ENCODE measurements around the gene CERS3. TPM values are rescaled to one million over a fixed set of nuclear protein-coding genes. Genes with fewer than 3 reads are reported as not detected.

The CERS3 gene
- total RNA-seq, 4 donors from 2014 or later = 0.11 TPM; not detected in 3

DNA sequence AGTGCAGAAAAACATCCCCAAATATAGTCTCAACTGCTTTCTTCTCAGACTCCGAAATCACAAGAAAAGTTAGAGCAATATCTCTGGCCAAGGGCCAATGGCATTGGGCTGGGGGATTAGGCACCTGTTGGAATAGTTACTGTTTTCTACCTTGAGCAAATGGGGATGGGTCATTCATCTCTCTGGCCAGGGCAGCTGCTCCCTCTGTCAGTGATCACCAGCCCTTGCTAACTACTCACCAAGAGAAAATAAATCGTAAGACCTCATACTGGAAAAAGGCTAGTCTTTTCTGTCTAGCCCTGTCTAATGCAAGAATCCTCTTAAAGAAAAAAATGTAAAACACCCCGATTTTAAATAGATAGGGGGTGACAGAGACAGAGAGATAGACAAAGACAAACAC lies 10.9 kb downstream of the CERS3 start:
- Histone ChIP-seq H3K4me1 (peaks cover 6 to 20% (median 19%) of the 10 kb centered on the region in 4 donors), H3K27ac (replicated peaks in 1 of 4) (no peak overlapping the region), H3K36me3 (no peaks in the 10 kb centered on the region), H3K9me3 (no peaks in the 10 kb centered on the region), H3K4me3 (no peak overlapping the region), H3K27me3 (no peaks in the 10 kb centered on the region)
- WGBS = 51% methylated on average over 3 of the region's 3 CpGs
- TF ChIP-seq POLR2A (IDR thresholded peaks at IDR 0.05; ENCODE audit: low read depth) (no peak), EP300 (IDR thresholded peaks at IDR 0.05) (no peak), POLR2AphosphoS5 (IDR thresholded peaks at IDR 0.05) (no peak), CTCF (IDR thresholded peaks at IDR 0.05) (no peak)
- intact Hi-C loops (cut with DNase I) = no loop called here
- DNase-seq (ENCODE audit: extremely low spot score) = no peak

GRCh38 chr15:100516643-100517512 lies 11.9 kb downstream of the CERS3 start:
- TF ChIP-seq CTCF (IDR thresholded peaks at IDR 0.05) = no peak
- no peak for TF ChIP-seq POLR2A (IDR thresholded peaks at IDR 0.05; ENCODE audit: low read depth)
- TF ChIP-seq POLR2AphosphoS5 (IDR thresholded peaks at IDR 0.05) = peak; percentile 16 to 50
- no peak for TF ChIP-seq EP300 (IDR thresholded peaks at IDR 0.05)
- 61% methylated on average over 5 of the region's 5 CpGs for WGBS

GRCh38 chr15:100515758-100516157 lies 13.0 kb downstream of the CERS3 start:
- DNase-seq (ENCODE audit: extremely low spot score) = peak; percentile 45
- 73% methylated on average over 4 of the region's 4 CpGs for WGBS
- no peaks in the 10 kb centered on the region for H3K9me3 ChIP-seq
- intact Hi-C loops (cut with DNase I) = no loop called here
- H3K4me1 ChIP-seq = peaks cover 6 to 20% (median 19%) of the 10 kb centered on the region in 4 donors
- no peak overlapping the region for H3K27ac ChIP-seq (replicated peaks in 1 of 4)
- H3K36me3 ChIP-seq = no peaks in the 10 kb centered on the region
- no peak for TF ChIP-seq POLR2AphosphoS5 (IDR thresholded peaks at IDR 0.05)
- no peak for TF ChIP-seq POLR2A (IDR thresholded peaks at IDR 0.05; ENCODE audit: low read depth)
- TF ChIP-seq CTCF (IDR thresholded peaks at IDR 0.05) = no peak
- TF ChIP-seq EP300 (IDR thresholded peaks at IDR 0.05) = no peak
- H3K4me3 ChIP-seq = no peak overlapping the region
- H3K27me3 ChIP-seq = no peaks in the 10 kb centered on the region

More at GRCh38 chr15:100516643-100517512, 11.9 kb downstream of the CERS3 start:
- no peaks in the 10 kb centered on the region for H3K27me3 ChIP-seq
- no peak for DNase-seq (ENCODE audit: extremely low spot score)
- peak overlapping the region; percentile 5 to 56 (median 50) for H3K27ac ChIP-seq (replicated peaks in 1 of 4)
- H3K9me3 ChIP-seq = no peaks in the 10 kb centered on the region
- peaks cover 6 to 20% (median 19%) of the 10 kb centered on the region in 4 donors for H3K4me1 ChIP-seq
- intact Hi-C loops (cut with DNase I) = no loop called here
- no peaks in the 10 kb centered on the region for H3K36me3 ChIP-seq
- no peak overlapping the region for H3K4me3 ChIP-seq

- H3K27ac ChIP-seq (replicated peaks in 1 of 4) = no peak overlapping the region
- no peak overlapping the region for H3K4me3 ChIP-seq
- no peaks in the 10 kb centered on the region for H3K4me1 ChIP-seq
- WGBS = 67% methylated on average over 7 of the region's 7 CpGs
- H3K27me3 ChIP-seq = no peaks in the 10 kb centered on the region
- H3K9me3 ChIP-seq = no peaks in the 10 kb centered on the region
- no peak for TF ChIP-seq POLR2A (IDR thresholded peaks at IDR 0.05; ENCODE audit: low read depth)
- TF ChIP-seq CTCF (IDR thresholded peaks at IDR 0.05) = no peak
- TF ChIP-seq EP300 (IDR thresholded peaks at IDR 0.05) = no peak
- no peak for TF ChIP-seq POLR2AphosphoS5 (IDR thresholded peaks at IDR 0.05)
- no peaks in the 10 kb centered on the region for H3K36me3 ChIP-seq
- no peak for DNase-seq (ENCODE audit: extremely low spot score)
- intact Hi-C loops (cut with DNase I) = no loop called here
These were observed 20.0 kb downstream of the CERS3 start for GRCh38 chr15:100508641-100509300.

All from esophagus muscularis mucosa (tissue), 4 donors.